ENCODE data around the gene XRCC4.

- TF ChIP-seq CTCF (IDR thresholded peaks at IDR 0.05 in 2 of 3, conservative IDR thresholded peaks at IDR 0.05 in 1 of 3; ENCODE audit: borderline replicate concordance in 1 of 3, insufficient read depth in 1 of 3, low read depth in 2 of 3, low read length in 2 of 3) (no peak), FOSL1 (IDR thresholded peaks at IDR 0.05; ENCODE audit: low read depth) (no peak), EZH2phosphoT487 (IDR thresholded peaks at IDR 0.05; ENCODE audit: borderline replicate concordance) (no peak), TCF7L2 (IDR thresholded peaks at IDR 0.05; ENCODE audit: borderline replicate concordance, extremely low read depth, insufficient read depth, insufficient read length) (no peak), POLR2A (IDR thresholded peaks at IDR 0.05; ENCODE audit: borderline replicate concordance, extremely low read depth, insufficient read depth, insufficient read length) (no peak), RAD21 (IDR thresholded peaks at IDR 0.05; ENCODE audit: low read depth) (no peak), EZH2 (IDR thresholded peaks at IDR 0.05) (no peak), MAX (IDR thresholded peaks at IDR 0.05) (no peak), ZBTB33 (IDR thresholded peaks at IDR 0.05; ENCODE audit: extremely low read depth, insufficient replicate concordance, low read length) (no peak), ZNF274 (IDR thresholded peaks at IDR 0.05; ENCODE audit: low read depth, low read length) (no peak), YY1 (IDR thresholded peaks at IDR 0.05; ENCODE audit: extremely low read depth, insufficient replicate concordance, low read depth, low read length) (no peak)
Measured at GRCh38 chr5:83035373-83036100, 41.8 kb upstream of the XRCC4 start.
